ENCODE data around the gene DMPK. TPM values are rescaled to one million over a fixed set of nuclear protein-coding genes. Genes with fewer than 3 reads are reported as not detected.
A peak's percentile ranks its signal among the peaks of the same experiment; 100 is the strongest.

Gene DMPK, protein sequence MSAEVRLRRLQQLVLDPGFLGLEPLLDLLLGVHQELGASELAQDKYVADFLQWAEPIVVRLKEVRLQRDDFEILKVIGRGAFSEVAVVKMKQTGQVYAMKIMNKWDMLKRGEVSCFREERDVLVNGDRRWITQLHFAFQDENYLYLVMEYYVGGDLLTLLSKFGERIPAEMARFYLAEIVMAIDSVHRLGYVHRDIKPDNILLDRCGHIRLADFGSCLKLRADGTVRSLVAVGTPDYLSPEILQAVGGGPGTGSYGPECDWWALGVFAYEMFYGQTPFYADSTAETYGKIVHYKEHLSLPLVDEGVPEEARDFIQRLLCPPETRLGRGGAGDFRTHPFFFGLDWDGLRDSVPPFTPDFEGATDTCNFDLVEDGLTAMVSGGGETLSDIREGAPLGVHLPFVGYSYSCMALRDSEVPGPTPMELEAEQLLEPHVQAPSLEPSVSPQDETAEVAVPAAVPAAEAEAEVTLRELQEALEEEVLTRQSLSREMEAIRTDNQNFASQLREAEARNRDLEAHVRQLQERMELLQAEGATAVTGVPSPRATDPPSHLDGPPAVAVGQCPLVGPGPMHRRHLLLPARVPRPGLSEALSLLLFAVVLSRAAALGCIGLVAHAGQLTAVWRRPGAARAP
- polyA plus RNA-seq (2013, experiment 1 of 2) = 29.4 TPM
- 28.6 TPM for polyA plus RNA-seq (2013, experiment 2 of 2)

DNA sequence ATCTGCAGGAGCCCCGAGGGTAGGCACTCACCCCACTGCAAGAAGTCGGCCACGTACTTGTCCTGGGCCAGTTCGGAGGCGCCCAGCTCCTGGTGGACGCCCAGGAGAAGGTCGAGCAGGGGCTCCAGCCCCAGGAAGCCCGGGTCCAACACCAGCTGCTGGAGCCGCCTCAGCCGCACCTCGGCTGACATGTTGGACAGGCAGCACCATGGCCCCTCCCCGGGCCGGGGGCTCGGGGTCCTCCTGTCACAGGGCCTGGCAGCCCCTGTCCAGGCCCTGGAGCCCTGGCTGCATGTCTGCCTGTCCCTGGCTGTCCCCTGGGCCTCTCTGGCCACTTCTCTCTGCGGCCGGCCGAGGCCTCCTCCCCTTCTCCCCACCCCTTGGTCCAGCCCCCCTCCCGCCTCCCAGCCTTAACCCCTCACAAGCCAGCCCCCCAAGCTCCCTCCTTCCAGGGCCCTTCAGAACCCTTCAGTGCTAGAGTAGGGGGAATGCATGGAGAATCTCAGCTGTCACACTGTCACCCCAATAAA, at the start of gene DMPK:
DMPK (minus strand) TSS at position 329 of the 530 bp plus-strand sequence; CDS start at position 191, 138 bp downstream.
- peak within 1 kb of the TSS; percentile 51 for H2BK120ac ChIP-seq (ENCODE audit: low read depth, low read length)
- no peak within 1 kb of the TSS for H3K27ac ChIP-seq (replicated peaks; ENCODE audit: low read length)
- no peak within 1 kb of the TSS for H3K23ac ChIP-seq (ENCODE audit: low read depth, low read length, poor library complexity)
- no peak within 1 kb of the TSS for H3K4ac ChIP-seq (ENCODE audit: low read length)
- no peak within 1 kb of the TSS for H4K91ac ChIP-seq (ENCODE audit: low read depth, low read length, poor library complexity)
- H2AFZ ChIP-seq (ENCODE audit: low read length) = no peak within 1 kb of the TSS
- no peak for DNase-seq (ENCODE audit: low spot score)
- peaks cover 0 to 6% (median 0%) of the 10 kb centered on the region in 3 experiments for H3K27me3 ChIP-seq (ENCODE audit: control insufficient read depth in 3 of 3, insufficient read depth in 3 of 3, low read depth in 1 of 3, low read length in 3 of 3)
- peaks cover 19 to 24% of the 10 kb centered on the region in 2 donors for H3K4me1 ChIP-seq (ENCODE audit: control insufficient read depth in 2 of 2, insufficient read depth in 1 of 2, low read depth in 1 of 2, low read length in 2 of 2)
- no peak within 1 kb of the TSS for H3K4me3 ChIP-seq (ENCODE audit: low read length in 2 of 2)
- H3K9me3 ChIP-seq (replicated peaks in 1 of 2; ENCODE audit: control insufficient read depth in 2 of 2, insufficient read depth in 1 of 2, low read depth in 1 of 2, low read length in 2 of 2) = no peaks in the 10 kb centered on the region
- no peak within 1 kb of the TSS for H2BK15ac ChIP-seq (ENCODE audit: low read length)
- H3K9ac ChIP-seq (ENCODE audit: low read depth, low read length, poor library complexity) = peak within 1 kb of the TSS; percentile 3
- peak within 1 kb of the TSS; percentile 47 for H3K14ac ChIP-seq (ENCODE audit: low read length)
- no CpG with 5 or more reads among the region's 18 CpGs for WGBS, 2 donors (ENCODE audit: extremely low coverage in 2 of 2, insufficient read length in 2 of 2, insufficient replicate concordance in 1 of 2)
- no peak within 1 kb of the TSS for H4K8ac ChIP-seq (ENCODE audit: low read depth, low read length)
- no peak within 1 kb of the TSS for H2BK12ac ChIP-seq (ENCODE audit: low read length)
- peak within 1 kb of the TSS; percentile 24 for H3K4me2 ChIP-seq (ENCODE audit: insufficient read depth, low read length, poor library complexity, severe bottlenecking)
- H2BK5ac ChIP-seq (ENCODE audit: low read length) = peak within 1 kb of the TSS; percentile 57
- H3K36me3 ChIP-seq (replicated peaks in 1 of 2; ENCODE audit: control insufficient read depth in 2 of 2, insufficient read depth in 2 of 2, low read length in 2 of 2) = peaks cover 36 to 69% of the 10 kb centered on the region in 2 donors
- H2AK5ac ChIP-seq (ENCODE audit: low read depth, low read length) = peak within 1 kb of the TSS; percentile 88
- peaks cover 6% of the 10 kb centered on the region for H3K79me1 ChIP-seq (ENCODE audit: low read depth, low read length)
- H3K18ac ChIP-seq (ENCODE audit: low read length) = peak within 1 kb of the TSS; percentile 85

DNA sequence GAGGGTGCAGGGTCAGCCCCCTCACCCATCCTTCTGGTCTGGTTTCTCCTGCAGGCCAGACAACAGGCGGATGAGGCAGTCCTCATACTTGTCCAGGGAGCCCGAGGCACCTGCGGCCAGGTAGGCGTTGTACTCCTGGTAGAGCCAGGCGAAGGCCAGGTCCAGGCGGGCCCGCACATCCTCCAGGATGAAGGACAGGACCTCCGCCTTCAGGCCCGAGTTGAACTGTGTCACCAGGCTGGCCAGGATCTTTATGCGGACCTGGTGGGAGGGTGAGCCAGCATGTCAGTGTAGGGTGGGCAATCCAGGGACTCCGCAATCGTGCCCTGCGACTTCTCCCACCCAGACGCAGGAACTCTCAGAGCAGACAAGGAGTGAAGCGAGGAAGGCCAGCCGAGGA, 46.7 kb upstream of the DMPK start:
- no peak for DNase-seq (ENCODE audit: low spot score)
- no peak overlapping the region for H3K14ac ChIP-seq (ENCODE audit: low read length)
- no peak overlapping the region for H2AK5ac ChIP-seq (ENCODE audit: low read depth, low read length)
- H3K4me3 ChIP-seq (ENCODE audit: low read length in 2 of 2) = peak overlapping the region in 1 of 2 donors; percentile 52
- H4K91ac ChIP-seq (ENCODE audit: low read depth, low read length, poor library complexity) = no peak overlapping the region
- no peak overlapping the region for H3K4ac ChIP-seq (ENCODE audit: low read length)
- H3K9ac ChIP-seq (ENCODE audit: low read depth, low read length, poor library complexity) = no peak overlapping the region
- H3K9me3 ChIP-seq (replicated peaks in 1 of 2; ENCODE audit: control insufficient read depth in 2 of 2, insufficient read depth in 1 of 2, low read depth in 1 of 2, low read length in 2 of 2) = peaks cover 0 to 2% of the 10 kb centered on the region in 2 donors
- H2AFZ ChIP-seq (ENCODE audit: low read length) = no peak overlapping the region
- no peak overlapping the region for H4K8ac ChIP-seq (ENCODE audit: low read depth, low read length)
- H3K27me3 ChIP-seq (ENCODE audit: control insufficient read depth in 3 of 3, insufficient read depth in 3 of 3, low read depth in 1 of 3, low read length in 3 of 3) = no peaks in the 10 kb centered on the region
- H2BK120ac ChIP-seq (ENCODE audit: low read depth, low read length) = no peak overlapping the region
- H2BK12ac ChIP-seq (ENCODE audit: low read length) = no peak overlapping the region
- no peak overlapping the region for H3K23ac ChIP-seq (ENCODE audit: low read depth, low read length, poor library complexity)
- no peak overlapping the region for H3K18ac ChIP-seq (ENCODE audit: low read length)
- H3K79me1 ChIP-seq (ENCODE audit: low read depth, low read length) = peaks cover 2% of the 10 kb centered on the region
- H3K4me1 ChIP-seq (ENCODE audit: control insufficient read depth in 2 of 2, insufficient read depth in 1 of 2, low read depth in 1 of 2, low read length in 2 of 2) = no peaks in the 10 kb centered on the region
- no peak overlapping the region for H2BK5ac ChIP-seq (ENCODE audit: low read length)
- H3K4me2 ChIP-seq (ENCODE audit: insufficient read depth, low read length, poor library complexity, severe bottlenecking) = no peak overlapping the region
- no peak overlapping the region for H2BK15ac ChIP-seq (ENCODE audit: low read length)
- no peak overlapping the region for H3K27ac ChIP-seq (replicated peaks; ENCODE audit: low read length)
- peaks cover 70 to 96% of the 10 kb centered on the region in 2 donors for H3K36me3 ChIP-seq (replicated peaks in 1 of 2; ENCODE audit: control insufficient read depth in 2 of 2, insufficient read depth in 2 of 2, low read length in 2 of 2)
- no CpG with 5 or more reads among the region's 16 CpGs for WGBS, 2 donors (ENCODE audit: extremely low coverage in 2 of 2, insufficient read length in 2 of 2, insufficient replicate concordance in 1 of 2)

DNA sequence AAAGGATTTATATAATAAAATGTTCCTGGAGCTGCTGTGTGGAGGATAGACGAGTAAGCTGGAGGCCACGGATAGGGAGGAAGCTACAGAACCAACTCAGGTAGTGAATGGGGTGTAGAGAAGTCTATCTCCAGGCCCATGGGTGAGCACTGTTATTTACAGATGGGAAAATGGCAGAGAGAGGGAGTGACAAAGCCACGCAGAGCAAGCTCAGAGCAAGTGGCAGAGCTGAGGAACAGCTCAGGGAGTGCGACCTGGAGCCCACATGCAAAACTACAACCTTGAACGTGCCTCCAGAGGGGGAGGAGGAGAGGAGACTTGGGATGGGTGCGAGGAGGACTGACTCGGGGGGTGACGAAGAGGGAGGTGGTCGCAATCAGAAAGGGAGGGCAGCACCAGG, 46.2 kb upstream of the DMPK start:
- Histone ChIP-seq H4K91ac (ENCODE audit: low read depth, low read length, poor library complexity) (no peak overlapping the region), H3K4me2 (ENCODE audit: insufficient read depth, low read length, poor library complexity, severe bottlenecking) (no peak overlapping the region), H3K9me3 (replicated peaks in 1 of 2; ENCODE audit: control insufficient read depth in 2 of 2, insufficient read depth in 1 of 2, low read depth in 1 of 2, low read length in 2 of 2) (peaks cover 0 to 2% of the 10 kb centered on the region in 2 donors), H3K27me3 (ENCODE audit: control insufficient read depth in 3 of 3, insufficient read depth in 3 of 3, low read depth in 1 of 3, low read length in 3 of 3) (no peaks in the 10 kb centered on the region), H3K4me3 (ENCODE audit: low read length in 2 of 2) (peak overlapping the region in 1 of 2 donors; percentile 32), H3K14ac (ENCODE audit: low read length) (no peak overlapping the region), H3K36me3 (replicated peaks in 1 of 2; ENCODE audit: control insufficient read depth in 2 of 2, insufficient read depth in 2 of 2, low read length in 2 of 2) (peaks cover 71 to 96% of the 10 kb centered on the region in 2 donors), H2BK5ac (ENCODE audit: low read length) (no peak overlapping the region), H2BK12ac (ENCODE audit: low read length) (no peak overlapping the region), H3K27ac (replicated peaks; ENCODE audit: low read length) (no peak overlapping the region), H2AK5ac (ENCODE audit: low read depth, low read length) (no peak overlapping the region), H2AFZ (ENCODE audit: low read length) (no peak overlapping the region), H3K18ac (ENCODE audit: low read length) (no peak overlapping the region), H3K9ac (ENCODE audit: low read depth, low read length, poor library complexity) (no peak overlapping the region), H3K79me1 (ENCODE audit: low read depth, low read length) (peaks cover 2% of the 10 kb centered on the region), H4K8ac (ENCODE audit: low read depth, low read length) (no peak overlapping the region), H2BK120ac (ENCODE audit: low read depth, low read length) (no peak overlapping the region), H3K4me1 (ENCODE audit: control insufficient read depth in 2 of 2, insufficient read depth in 1 of 2, low read depth in 1 of 2, low read length in 2 of 2) (no peaks in the 10 kb centered on the region), H2BK15ac (ENCODE audit: low read length) (no peak overlapping the region), H3K4ac (ENCODE audit: low read length) (no peak overlapping the region), H3K23ac (ENCODE audit: low read depth, low read length, poor library complexity) (no peak overlapping the region)
- whole genome bisulfite sequencing, 2 donors (ENCODE audit: extremely low coverage in 2 of 2, insufficient read length in 2 of 2, insufficient replicate concordance in 1 of 2) = no CpG with 5 or more reads among the region's 9 CpGs
- DNase-seq (ENCODE audit: low spot score) = no peak

Data from neuronal stem cell (in vitro differentiated cells).